ENCODE results near the gene UBR3.
"Not testable (repeated sequence)": the region's sequence is repeated elsewhere in the genome, so short reads cannot be mapped to it uniquely, and the experiment has no call there.

Gene UBR3

DNA sequence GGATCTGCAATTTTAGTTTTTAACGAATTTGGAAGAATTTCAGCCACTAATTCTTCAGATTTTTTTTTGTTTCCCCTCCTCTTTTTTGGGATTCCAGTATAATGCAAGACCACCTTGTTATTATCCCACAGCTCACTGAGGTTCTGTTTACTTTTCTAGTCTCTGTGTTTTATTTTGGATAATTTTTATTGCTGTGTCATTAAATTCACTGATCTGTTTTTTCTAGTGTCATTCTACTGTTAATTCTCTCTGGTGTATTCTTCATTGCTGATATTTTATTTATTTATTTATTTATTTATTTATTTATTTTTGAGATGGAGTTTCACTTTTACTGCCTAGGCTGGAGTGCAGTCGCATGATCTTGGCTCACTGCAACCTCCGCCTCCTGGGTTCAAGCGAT lies 32.2 kb downstream of the UBR3 start:
- TF ChIP-seq, protein P1, sequence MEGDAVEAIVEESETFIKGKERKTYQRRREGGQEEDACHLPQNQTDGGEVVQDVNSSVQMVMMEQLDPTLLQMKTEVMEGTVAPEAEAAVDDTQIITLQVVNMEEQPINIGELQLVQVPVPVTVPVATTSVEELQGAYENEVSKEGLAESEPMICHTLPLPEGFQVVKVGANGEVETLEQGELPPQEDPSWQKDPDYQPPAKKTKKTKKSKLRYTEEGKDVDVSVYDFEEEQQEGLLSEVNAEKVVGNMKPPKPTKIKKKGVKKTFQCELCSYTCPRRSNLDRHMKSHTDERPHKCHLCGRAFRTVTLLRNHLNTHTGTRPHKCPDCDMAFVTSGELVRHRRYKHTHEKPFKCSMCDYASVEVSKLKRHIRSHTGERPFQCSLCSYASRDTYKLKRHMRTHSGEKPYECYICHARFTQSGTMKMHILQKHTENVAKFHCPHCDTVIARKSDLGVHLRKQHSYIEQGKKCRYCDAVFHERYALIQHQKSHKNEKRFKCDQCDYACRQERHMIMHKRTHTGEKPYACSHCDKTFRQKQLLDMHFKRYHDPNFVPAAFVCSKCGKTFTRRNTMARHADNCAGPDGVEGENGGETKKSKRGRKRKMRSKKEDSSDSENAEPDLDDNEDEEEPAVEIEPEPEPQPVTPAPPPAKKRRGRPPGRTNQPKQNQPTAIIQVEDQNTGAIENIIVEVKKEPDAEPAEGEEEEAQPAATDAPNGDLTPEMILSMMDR (IDR thresholded peaks at IDR 0.05; ENCODE audit: insufficient read depth, low read length, poor library complexity, severe bottlenecking) = no peak
- no peak for DNase-seq (ENCODE audit: extremely low read depth, insufficient read length)
- H3K27me3 ChIP-seq (replicated peaks; ENCODE audit: control insufficient read depth, insufficient read depth, low read length) = no peaks in the 10 kb centered on the region
- H3K36me3 ChIP-seq (ENCODE audit: control insufficient read depth, insufficient read depth, low read length) = no peaks in the 10 kb centered on the region
- no peak overlapping the region for H3K4me3 ChIP-seq (replicated peaks; ENCODE audit: low read depth, low read length)

DNA sequence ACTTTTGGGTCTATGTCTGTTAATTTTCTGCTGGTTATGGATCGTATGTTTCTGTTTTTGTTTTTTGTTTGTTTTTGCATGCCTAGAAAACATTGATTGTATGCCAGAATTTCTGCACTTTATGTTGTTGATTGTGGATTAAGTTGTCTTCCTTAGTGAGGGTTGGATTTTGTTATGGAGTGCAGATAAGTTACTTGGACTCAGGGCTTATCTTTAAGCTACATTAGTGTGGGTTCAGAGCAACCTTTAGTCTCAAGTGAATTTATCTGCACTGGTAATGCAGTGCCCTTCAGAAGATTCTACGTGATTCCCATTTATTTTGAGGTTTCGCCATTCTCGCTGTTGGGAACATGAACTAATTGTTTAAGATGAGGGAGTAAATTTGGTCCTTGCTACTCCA lies 32.9 kb downstream of the UBR3 start:
- DNase-seq (ENCODE audit: extremely low read depth, insufficient read length) = no peak
- Histone ChIP-seq H3K36me3 (ENCODE audit: control insufficient read depth, insufficient read depth, low read length) (no peaks in the 10 kb centered on the region), H3K27me3 (replicated peaks; ENCODE audit: control insufficient read depth, insufficient read depth, low read length) (no peaks in the 10 kb centered on the region), H3K4me3 (replicated peaks; ENCODE audit: low read depth, low read length) (no peak overlapping the region)
- TF ChIP-seq, protein P1 (IDR thresholded peaks at IDR 0.05; ENCODE audit: insufficient read depth, low read length, poor library complexity, severe bottlenecking) = no peak

DNA sequence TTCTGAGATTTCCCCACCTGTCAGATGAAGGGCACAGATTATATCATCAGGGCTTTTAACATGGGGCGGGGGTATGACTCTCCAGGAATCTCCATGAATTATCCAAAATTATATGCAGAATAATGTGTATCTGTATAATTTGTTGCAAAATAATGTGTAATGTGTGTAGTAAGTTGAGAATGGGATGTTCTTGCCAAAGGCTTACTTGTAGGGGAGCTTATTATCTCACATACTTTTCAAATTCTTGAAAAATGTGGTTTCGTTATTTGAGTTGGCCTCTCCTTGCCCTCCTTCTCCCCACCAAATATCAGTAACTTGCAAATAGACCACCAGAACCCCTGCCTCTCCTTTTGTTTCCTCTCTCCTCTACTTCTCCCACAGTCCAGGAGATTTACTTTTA lies 35.6 kb downstream of the UBR3 start:
- H3K4me3 ChIP-seq (replicated peaks; ENCODE audit: low read depth, low read length) = no peak overlapping the region
- H3K27me3 ChIP-seq (replicated peaks; ENCODE audit: control insufficient read depth, insufficient read depth, low read length) = no peaks in the 10 kb centered on the region
- TF ChIP-seq, protein P1 (IDR thresholded peaks at IDR 0.05; ENCODE audit: insufficient read depth, low read length, poor library complexity, severe bottlenecking) = no peak
- H3K36me3 ChIP-seq (ENCODE audit: control insufficient read depth, insufficient read depth, low read length) = no peaks in the 10 kb centered on the region
- DNase-seq (ENCODE audit: extremely low read depth, insufficient read length) = no peak

DNA sequence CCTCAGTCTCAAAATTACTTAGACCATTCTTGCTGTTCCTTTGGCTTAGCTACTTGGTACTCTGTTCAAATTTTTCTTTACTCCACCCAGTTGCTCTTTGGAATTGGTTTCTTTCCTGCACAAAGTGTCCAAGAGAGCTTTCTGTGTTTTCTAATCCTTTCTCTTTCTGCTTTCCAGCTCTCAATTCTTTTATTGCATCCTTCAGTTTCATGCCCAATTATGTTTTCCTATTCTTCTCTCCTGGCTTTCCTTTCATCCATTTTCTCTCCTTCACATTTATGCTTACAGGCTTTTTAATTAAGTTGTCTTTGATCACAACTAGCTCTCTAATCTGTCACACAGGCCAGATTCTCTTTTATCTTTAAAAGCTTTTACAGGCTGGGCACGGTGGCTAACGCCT lies 38.2 kb downstream of the UBR3 start:
- no peaks in the 10 kb centered on the region for H3K27me3 ChIP-seq (replicated peaks; ENCODE audit: control insufficient read depth, insufficient read depth, low read length)
- TF ChIP-seq, protein P1 (IDR thresholded peaks at IDR 0.05; ENCODE audit: insufficient read depth, low read length, poor library complexity, severe bottlenecking) = no peak
- DNase-seq (ENCODE audit: extremely low read depth, insufficient read length) = no peak
- H3K4me3 ChIP-seq (replicated peaks; ENCODE audit: low read depth, low read length) = no peak overlapping the region
- H3K36me3 ChIP-seq (ENCODE audit: control insufficient read depth, insufficient read depth, low read length) = no peaks in the 10 kb centered on the region

DNA sequence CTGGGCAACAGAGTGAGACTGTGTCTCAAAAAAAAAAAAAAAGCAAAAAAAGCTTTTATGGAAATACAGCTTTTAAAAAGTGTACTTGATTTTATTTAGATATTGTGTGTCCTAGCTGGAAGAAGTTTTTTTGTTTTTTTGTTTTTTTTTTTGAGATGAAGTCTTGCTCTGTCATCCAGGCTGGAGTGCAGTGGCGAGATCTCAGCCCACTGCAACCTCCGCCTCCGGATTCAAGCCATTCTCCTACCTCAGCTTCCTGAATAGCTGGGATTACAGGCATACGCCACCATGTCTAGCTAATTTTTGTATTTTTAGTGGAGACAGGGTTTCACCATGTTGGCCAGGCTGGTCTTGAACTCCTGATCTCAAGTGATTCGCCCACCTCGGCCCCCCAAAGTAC lies 39.0 kb downstream of the UBR3 start:
- H3K4me3 ChIP-seq (replicated peaks; ENCODE audit: low read depth, low read length); H3K27me3 ChIP-seq (replicated peaks; ENCODE audit: control insufficient read depth, insufficient read depth, low read length); DNase-seq (ENCODE audit: extremely low read depth, insufficient read length); H3K36me3 ChIP-seq (ENCODE audit: control insufficient read depth, insufficient read depth, low read length): not testable (repeated sequence)

DNA sequence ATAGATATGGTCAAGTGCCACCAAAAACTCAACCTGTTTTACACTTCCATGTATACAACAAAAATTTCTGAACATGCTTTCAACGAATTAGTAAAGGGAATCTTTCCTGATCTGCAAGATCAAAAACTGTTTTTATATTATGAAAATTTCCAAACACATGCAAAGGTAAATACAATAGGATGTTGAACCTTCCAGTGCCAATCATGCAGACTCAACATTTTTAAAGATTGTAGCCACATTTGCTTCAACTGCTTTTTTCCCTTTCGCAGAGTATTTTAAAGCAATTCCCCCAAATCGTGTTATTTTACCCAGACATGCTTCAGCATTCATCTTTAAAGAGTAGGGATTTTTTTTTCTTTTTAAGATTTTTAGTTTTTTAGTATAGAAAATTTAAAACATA lies 40.3 kb downstream of the UBR3 start:
- H3K4me3 ChIP-seq (replicated peaks; ENCODE audit: low read depth, low read length) = no peak overlapping the region
- no peaks in the 10 kb centered on the region for H3K36me3 ChIP-seq (ENCODE audit: control insufficient read depth, insufficient read depth, low read length)
- H3K27me3 ChIP-seq (replicated peaks; ENCODE audit: control insufficient read depth, insufficient read depth, low read length) = no peaks in the 10 kb centered on the region
- no peak for DNase-seq (ENCODE audit: extremely low read depth, insufficient read length)
- TF ChIP-seq, protein P1 (IDR thresholded peaks at IDR 0.05; ENCODE audit: insufficient read depth, low read length, poor library complexity, severe bottlenecking) = no peak

Data from GM06990 (cell line).